ENCODE measurements around the gene METAP1D. TPM values are rescaled to one million over a fixed set of nuclear protein-coding genes. Genes with fewer than 3 reads are reported as not detected.
"Not testable (repeated sequence)": the region's sequence is repeated elsewhere in the genome, so short reads cannot be mapped to it uniquely, and the experiment has no call there.

Gene METAP1D
- total RNA-seq, 5 donors from 2014 or later (not counting 1 experiment from before 2014, with no cell fraction given), result 7.6 to 11.4 (median 10.1) TPM

GRCh38 chr2:171966235-171966634 lies 33.5 kb upstream of the METAP1D start:
- peaks cover 0 to 20% of the 10 kb centered on the region in 2 donors for H3K36me3 ChIP-seq (ENCODE audit: control insufficient read depth in 2 of 2, extremely low read depth in 1 of 2, insufficient read depth in 1 of 2, low read length in 1 of 2)
- WGBS (ENCODE audit: insufficient coverage), result 100% methylated on average over 5 of the region's 8 CpGs
- no peak overlapping the region for H3K27ac ChIP-seq (ENCODE audit: low read length)
- no peaks in the 10 kb centered on the region for H3K9me3 ChIP-seq
- H3K4me1 ChIP-seq (ENCODE audit: control insufficient read depth in 1 of 2, extremely low read depth in 1 of 2, insufficient read depth in 2 of 2, low read length in 2 of 2), result peaks cover 0 to 10% of the 10 kb centered on the region in 2 experiments
- H3K4me3 ChIP-seq (ENCODE audit: control insufficient read depth in 1 of 2, extremely low read depth in 1 of 2, low read length in 1 of 2), result no peak overlapping the region
- no peak for ATAC-seq (replicated peaks in 1 of 4)
- no peaks in the 10 kb centered on the region for H3K9me3 Mint-ChIP-seq
- POLR2A ChIA-PET, result no interaction called here
- peaks cover 32% of the 10 kb centered on the region for H3K36me3 Mint-ChIP-seq
- CTCF ChIA-PET, result no interaction called here
- peaks cover 30 to 34% (median 32%) of the 10 kb centered on the region in 3 donors for H3K4me1 Mint-ChIP-seq
- no peak overlapping the region for H3K27ac Mint-ChIP-seq
- H3K4me3 Mint-ChIP-seq, result no peak overlapping the region
- H3K27me3 Mint-ChIP-seq, result no peaks in the 10 kb centered on the region
- DNase-seq, result no peak
- no peaks in the 10 kb centered on the region for H3K27me3 ChIP-seq (replicated peaks in 1 of 2; ENCODE audit: control insufficient read depth in 2 of 2, extremely low read depth in 1 of 2, insufficient read depth in 2 of 2, low read length in 1 of 2)

DNA sequence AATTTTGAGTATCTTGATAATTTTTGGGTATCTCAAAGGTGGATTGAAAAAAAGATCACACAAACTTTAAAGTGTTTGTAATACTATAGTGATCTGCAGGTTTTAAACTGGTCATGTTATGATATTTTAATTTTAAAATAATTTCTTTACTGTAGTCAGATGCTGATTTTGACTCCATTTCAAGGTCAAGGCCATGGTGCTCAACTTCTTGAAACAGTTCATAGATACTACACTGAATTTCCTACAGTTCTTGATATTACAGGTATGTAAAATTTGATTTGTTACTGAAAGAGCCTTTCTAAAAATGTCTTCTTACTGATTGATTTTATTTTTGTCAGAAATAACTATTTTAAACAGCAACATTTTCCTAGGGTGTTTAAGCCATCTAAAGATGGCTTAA lies 33.1 kb upstream of the METAP1D start:
- Mint-ChIP-seq H3K4me3 (no peak overlapping the region), H3K27ac (no peak overlapping the region), H3K9me3 (no peaks in the 10 kb centered on the region), H3K4me1 (peaks cover 29 to 32% (median 32%) of the 10 kb centered on the region in 3 donors), H3K27me3 (no peaks in the 10 kb centered on the region), H3K36me3 (peaks cover 36% of the 10 kb centered on the region)
- DNase-seq, result no peak
- Histone ChIP-seq H3K27ac (ENCODE audit: low read length) (no peak overlapping the region), H3K27me3 (replicated peaks in 1 of 2; ENCODE audit: control insufficient read depth in 2 of 2, extremely low read depth in 1 of 2, insufficient read depth in 2 of 2, low read length in 1 of 2) (no peaks in the 10 kb centered on the region), H3K9me3 (no peaks in the 10 kb centered on the region), H3K4me3 (ENCODE audit: control insufficient read depth in 1 of 2, extremely low read depth in 1 of 2, low read length in 1 of 2) (no peak overlapping the region), H3K36me3 (ENCODE audit: control insufficient read depth in 2 of 2, extremely low read depth in 1 of 2, insufficient read depth in 1 of 2, low read length in 1 of 2) (peaks cover 0 to 20% of the 10 kb centered on the region in 2 donors), H3K4me1 (ENCODE audit: control insufficient read depth in 1 of 2, extremely low read depth in 1 of 2, insufficient read depth in 2 of 2, low read length in 2 of 2) (peaks cover 0 to 10% of the 10 kb centered on the region in 2 experiments)
- ChIA-PET POLR2A (no interaction called here), CTCF (no interaction called here)
- no peak for ATAC-seq (replicated peaks in 1 of 4)

DNA sequence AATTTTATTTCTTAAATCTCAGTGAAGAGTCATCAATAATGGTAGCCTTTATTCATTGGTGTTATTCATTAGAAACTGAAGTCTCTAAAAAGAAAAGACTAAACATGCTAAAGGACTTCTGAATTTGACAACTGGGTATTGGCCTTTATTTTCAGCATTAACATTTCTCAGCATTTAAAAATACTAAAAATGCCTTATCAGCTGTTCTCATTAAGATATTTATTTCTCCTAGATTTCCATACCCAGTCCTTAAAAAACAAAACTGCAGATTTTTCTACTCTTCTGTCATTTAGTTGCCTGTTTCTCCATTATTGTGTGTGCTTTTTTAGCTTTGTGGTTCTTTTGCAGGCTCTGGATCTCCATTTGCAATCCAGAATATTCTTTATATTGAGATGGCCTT lies 31.2 kb upstream of the METAP1D start:
- no peak overlapping the region for H3K4me3 ChIP-seq (ENCODE audit: control insufficient read depth in 1 of 2, extremely low read depth in 1 of 2, low read length in 1 of 2)
- ATAC-seq (replicated peaks in 1 of 4), result no peak
- Mint-ChIP-seq H3K9me3 (no peaks in the 10 kb centered on the region), H3K4me3 (no peak overlapping the region), H3K36me3 (peaks cover 47% of the 10 kb centered on the region), H3K27ac (no peak overlapping the region), H3K4me1 (peaks cover 23 to 26% (median 26%) of the 10 kb centered on the region in 3 donors), H3K27me3 (no peaks in the 10 kb centered on the region)
- no peaks in the 10 kb centered on the region for H3K27me3 ChIP-seq (replicated peaks in 1 of 2; ENCODE audit: control insufficient read depth in 2 of 2, extremely low read depth in 1 of 2, insufficient read depth in 2 of 2, low read length in 1 of 2)
- no peaks in the 10 kb centered on the region for H3K9me3 ChIP-seq
- H3K4me1 ChIP-seq (ENCODE audit: control insufficient read depth in 1 of 2, extremely low read depth in 1 of 2, insufficient read depth in 2 of 2, low read length in 2 of 2), result peaks cover 0 to 10% of the 10 kb centered on the region in 2 experiments
- H3K36me3 ChIP-seq (ENCODE audit: control insufficient read depth in 2 of 2, extremely low read depth in 1 of 2, insufficient read depth in 1 of 2, low read length in 1 of 2), result peaks cover 0 to 20% of the 10 kb centered on the region in 2 donors
- no peak for DNase-seq
- no peak overlapping the region for H3K27ac ChIP-seq (ENCODE audit: low read length)
- POLR2A ChIA-PET, result interaction anchor here in 1 of 2 donors (0.5 kb wide), 1 partner anchor 9 kb away, joined by 4 read pairs; no protein-coding TSS in a partner anchor
- CTCF ChIA-PET, result no interaction called here

DNA sequence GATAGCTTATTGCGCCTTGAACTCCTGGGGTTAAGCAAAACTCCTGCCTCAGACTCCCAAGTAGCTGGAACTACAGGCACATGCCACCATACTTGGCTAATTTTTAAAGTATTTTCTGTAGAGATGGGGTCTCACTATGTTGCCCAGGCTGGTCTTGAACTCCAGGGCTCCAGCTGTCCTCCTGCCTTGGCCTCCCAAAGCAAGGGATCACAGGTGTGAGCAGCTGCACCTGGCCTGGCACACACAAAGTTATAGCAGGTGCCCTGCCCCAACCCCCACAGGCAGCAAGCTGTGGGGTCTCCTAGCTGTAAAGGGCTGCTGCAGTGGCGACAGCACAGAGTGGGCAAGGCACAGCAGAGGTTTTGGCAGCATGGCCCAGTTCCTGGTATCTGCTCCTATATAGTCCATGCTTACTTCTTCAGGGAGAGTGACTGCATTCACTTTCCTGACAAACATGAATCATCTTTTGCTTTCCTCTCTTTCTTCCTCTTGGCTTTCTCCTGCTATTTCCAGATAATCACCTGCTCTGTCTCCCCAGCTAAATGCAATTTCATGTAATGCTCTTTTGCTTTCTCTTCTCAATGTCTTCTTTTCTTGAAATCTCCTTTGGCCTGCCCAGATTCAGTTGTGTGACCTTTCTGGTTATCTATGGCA lies 27.3 kb upstream of the METAP1D start:
- no peak for DNase-seq
- Histone ChIP-seq H3K27ac (ENCODE audit: low read length) (no peak overlapping the region), H3K27me3 (replicated peaks in 1 of 2; ENCODE audit: control insufficient read depth in 2 of 2, extremely low read depth in 1 of 2, insufficient read depth in 2 of 2, low read length in 1 of 2) (no peaks in the 10 kb centered on the region), H3K36me3 (ENCODE audit: control insufficient read depth in 2 of 2, extremely low read depth in 1 of 2, insufficient read depth in 1 of 2, low read length in 1 of 2) (peaks cover 0 to 15% of the 10 kb centered on the region in 2 donors), H3K4me3 (ENCODE audit: control insufficient read depth in 1 of 2, extremely low read depth in 1 of 2, low read length in 1 of 2) (no peak overlapping the region), H3K4me1 (ENCODE audit: control insufficient read depth in 1 of 2, extremely low read depth in 1 of 2, insufficient read depth in 2 of 2, low read length in 2 of 2) (no peaks in the 10 kb centered on the region), H3K9me3 (no peaks in the 10 kb centered on the region)
- peaks cover 54% of the 10 kb centered on the region for H3K36me3 Mint-ChIP-seq
- 100% methylated on average over 1 of the region's 2 CpGs for WGBS (ENCODE audit: insufficient coverage)
- no peak overlapping the region for H3K4me3 Mint-ChIP-seq
- H3K27me3 Mint-ChIP-seq, result no peaks in the 10 kb centered on the region
- CTCF ChIA-PET, result interaction anchor here in 1 of 2 donors (0.6 kb wide), 2 partner anchors 11 to 35 kb away, joined by 4 to 10 read pairs; no protein-coding TSS in a partner anchor
- no peak for ATAC-seq (replicated peaks in 1 of 4)
- no peaks in the 10 kb centered on the region for H3K4me1 Mint-ChIP-seq
- no peak overlapping the region for H3K27ac Mint-ChIP-seq
- H3K9me3 Mint-ChIP-seq, result no peaks in the 10 kb centered on the region
- POLR2A ChIA-PET, result interaction anchor here in 1 of 2 donors (0.7 kb wide), 1 partner anchor 40 kb away, joined by 3 read pairs; no protein-coding TSS in a partner anchor

- WGBS (ENCODE audit: insufficient coverage), result no CpG with 5 or more reads among the region's 4 CpGs
- H3K27me3 ChIP-seq (replicated peaks in 1 of 2; ENCODE audit: control insufficient read depth in 2 of 2, extremely low read depth in 1 of 2, insufficient read depth in 2 of 2, low read length in 1 of 2), result no peaks in the 10 kb centered on the region
- Mint-ChIP-seq H3K36me3 (peaks cover 66% of the 10 kb centered on the region), H3K27me3 (no peaks in the 10 kb centered on the region), H3K4me1 (no peaks in the 10 kb centered on the region), H3K27ac (no peak overlapping the region), H3K9me3 (peaks cover 0 to 4% (median 0%) of the 10 kb centered on the region in 3 donors), H3K4me3 (no peak overlapping the region)
- ATAC-seq (replicated peaks in 1 of 4), result no peak
- H3K9me3 ChIP-seq, result no peaks in the 10 kb centered on the region
- H3K27ac ChIP-seq (ENCODE audit: low read length), result no peak overlapping the region
- peaks cover 3 to 43% of the 10 kb centered on the region in 2 donors for H3K36me3 ChIP-seq (ENCODE audit: control insufficient read depth in 2 of 2, extremely low read depth in 1 of 2, insufficient read depth in 1 of 2, low read length in 1 of 2)
- ChIA-PET CTCF (no interaction called here), POLR2A (interaction anchor here in 1 of 2 donors (0.6 kb wide), 1 partner anchor 155 kb away, joined by 6 read pairs; no protein-coding TSS in a partner anchor)
- H3K4me1 ChIP-seq (ENCODE audit: control insufficient read depth in 1 of 2, extremely low read depth in 1 of 2, insufficient read depth in 2 of 2, low read length in 2 of 2), result no peaks in the 10 kb centered on the region
- no peak for DNase-seq
- no peak overlapping the region for H3K4me3 ChIP-seq (ENCODE audit: control insufficient read depth in 1 of 2, extremely low read depth in 1 of 2, low read length in 1 of 2)
Measured at GRCh38 chr2:171979103-171979502, 20.6 kb upstream of the METAP1D start.

- ATAC-seq (replicated peaks in 1 of 4); DNase-seq; H3K27ac Mint-ChIP-seq; H3K9me3 Mint-ChIP-seq; H3K4me1 ChIP-seq (ENCODE audit: control insufficient read depth in 1 of 2, extremely low read depth in 1 of 2, insufficient read depth in 2 of 2, low read length in 2 of 2); H3K27ac ChIP-seq (ENCODE audit: low read length); H3K27me3 ChIP-seq (replicated peaks in 1 of 2; ENCODE audit: control insufficient read depth in 2 of 2, extremely low read depth in 1 of 2, insufficient read depth in 2 of 2, low read length in 1 of 2); H3K4me3 Mint-ChIP-seq; H3K9me3 ChIP-seq; CTCF ChIA-PET; H3K4me3 ChIP-seq (ENCODE audit: control insufficient read depth in 1 of 2, extremely low read depth in 1 of 2, low read length in 1 of 2); H3K4me1 Mint-ChIP-seq; H3K27me3 Mint-ChIP-seq; POLR2A ChIA-PET: not testable (repeated sequence)
- peaks cover 36% of the 10 kb centered on the region for H3K36me3 Mint-ChIP-seq
- no CpG with 5 or more reads among the region's 1 CpG for WGBS (ENCODE audit: insufficient coverage)
- peaks cover 3 to 23% of the 10 kb centered on the region in 2 donors for H3K36me3 ChIP-seq (ENCODE audit: control insufficient read depth in 2 of 2, extremely low read depth in 1 of 2, insufficient read depth in 1 of 2, low read length in 1 of 2)
Measured at GRCh38 chr2:171983924-171984323, 15.8 kb upstream of the METAP1D start.

Measured in T-cell (primary cell).